GM18909 (cell line): ENCODE results near the gene NCAM1.

Experiments used
- ATAC-seq: cut with Tn5 transposase; IDR thresholded peaks from one replicate; pipeline ENCODE4 v1.9.1; 2021; ENCODE audit warnings: mild to moderate bottlenecking; ENCODE audit not compliant: unreplicated experiment, poor library complexity

Gene NCAM1

GRCh38 chr11:113082341-113082955, 121.2 kb downstream of the NCAM1 start:
- no peak for ATAC-seq

GRCh38 chr11:113083571-113083970, 122.4 kb downstream of the NCAM1 start:
- no peak for ATAC-seq

GRCh38 chr11:113084297-113084696, 123.1 kb downstream of the NCAM1 start:
- no peak for ATAC-seq

- no peak for ATAC-seq
Observed at GRCh38 chr11:113085446-113085845, 124.2 kb downstream of the NCAM1 start.

- no peak for ATAC-seq
Observed at GRCh38 chr11:113087706-113088105, 126.5 kb downstream of the NCAM1 start.

GRCh38 chr11:113090716-113091480, 129.7 kb downstream of the NCAM1 start:
- ATAC-seq = no peak

GRCh38 chr11:113091481-113091780, 130.2 kb downstream of the NCAM1 start:
- no peak for ATAC-seq

GRCh38 chr11:113096648-113097047, 135.4 kb downstream of the NCAM1 start:
- ATAC-seq = no peak

GRCh38 chr11:113103932-113104690, 142.9 kb downstream of the NCAM1 start:
- ATAC-seq = no peak

GRCh38 chr11:113104691-113105251, 143.6 kb downstream of the NCAM1 start:
- no peak for ATAC-seq

GRCh38 chr11:113105592-113105991, 144.4 kb downstream of the NCAM1 start:
- ATAC-seq = no peak

- no peak for ATAC-seq
Observed at GRCh38 chr11:113106507-113106906, 145.3 kb downstream of the NCAM1 start.

GRCh38 chr11:113110046-113110445, 148.8 kb downstream of the NCAM1 start:
- no peak for ATAC-seq

GRCh38 chr11:113111156-113111555, 149.9 kb downstream of the NCAM1 start:
- no peak for ATAC-seq

GRCh38 chr11:113112307-113112706, 151.1 kb downstream of the NCAM1 start:
- no peak for ATAC-seq

GRCh38 chr11:113113801-113114704, 152.8 kb downstream of the NCAM1 start:
- no peak for ATAC-seq

- no peak for ATAC-seq
Observed at GRCh38 chr11:113114705-113115027, 153.4 kb downstream of the NCAM1 start.

GRCh38 chr11:113118104-113118503, 156.9 kb downstream of the NCAM1 start:
- no peak for ATAC-seq

GRCh38 chr11:113119074-113119473, 157.9 kb downstream of the NCAM1 start:
- ATAC-seq = no peak
